HEK293T (cell line): ENCODE data around the gene HUS1B.

ENCODE experiments used
- CTCF ChIA-PET: fragments of 350-600 bp; formaldehyde crosslinking; extraction: SDS; loops from one replicate; lab custom pipeline; 2021; ENCODE audit warnings: antibody characterized with exemption, inconsistent platforms; lab: Yijun Ruan, JAX
- POLR2A ChIA-PET: fragments of 350-600 bp; formaldehyde crosslinking; extraction: SDS; loops from one replicate; lab custom pipeline; 2020; ENCODE audit warnings: antibody characterized with exemption, inconsistent platforms; lab: Yijun Ruan, JAX
- DNase-seq: peaks from one replicate; pipeline ENCODE4 v3.0.0; 2012; ENCODE audit warnings: mixed read lengths; ENCODE audit errors: extremely low spot score
- ARNT ChIP-seq: fragments of 450-650 bp; IDR thresholded peaks from 2 replicates; pipeline ENCODE4 v1.6.1; 2017; ENCODE audit warnings: mild to moderate bottlenecking
- BHLHE40 ChIP-seq: fragments of 450-650 bp; IDR thresholded peaks from 2 replicates; pipeline ENCODE4 v1.6.1; 2016; ENCODE audit warnings: mild to moderate bottlenecking, moderate library complexity, borderline replicate concordance
- CTBP1 ChIP-seq: fragments of 450-650 bp; IDR thresholded peaks from 2 replicates; pipeline ENCODE4 v1.6.1; 2016; ENCODE audit warnings: borderline replicate concordance
- ELF4 ChIP-seq: fragments of 450-650 bp; IDR thresholded peaks from 2 replicates; pipeline ENCODE4 v1.6.1; 2017; ENCODE audit warnings: antibody characterized with exemption
- FOXA1 ChIP-seq: fragments of 450-650 bp; IDR thresholded peaks from 2 replicates; pipeline ENCODE4 v1.6.1; 2016; ENCODE audit warnings: mild to moderate bottlenecking
- FOXK2 ChIP-seq: fragments of 450-650 bp; IDR thresholded peaks from 2 replicates; pipeline ENCODE4 v1.6.1; 2016; ENCODE audit warnings: mild to moderate bottlenecking
- FOXM1 ChIP-seq: fragments of 450-650 bp; IDR thresholded peaks from 2 replicates; pipeline ENCODE4 v1.6.1; 2017; ENCODE audit warnings: mild to moderate bottlenecking, borderline replicate concordance
- HDGF ChIP-seq: fragments of 450-650 bp; IDR thresholded peaks from 2 replicates; pipeline ENCODE4 v1.6.1; 2017; ENCODE audit warnings: antibody characterized with exemption, borderline replicate concordance
- L3MBTL2 ChIP-seq: fragments of 450-650 bp; conservative IDR thresholded peaks from 2 replicates; pipeline ENCODE4 v1.6.1; 2016; ENCODE audit warnings: mild to moderate bottlenecking
- LEF1 ChIP-seq: fragments of 450-650 bp; IDR thresholded peaks from 2 replicates; pipeline ENCODE4 v1.6.1; 2017; ENCODE audit warnings: mild to moderate bottlenecking, borderline replicate concordance
- NFRKB ChIP-seq: fragments of 450-650 bp; IDR thresholded peaks from 2 replicates; pipeline ENCODE4 v1.6.1; 2016; ENCODE audit warnings: mild to moderate bottlenecking, moderate library complexity
- PKNOX1 ChIP-seq: fragments of 450-650 bp; IDR thresholded peaks from 2 replicates; pipeline ENCODE4 v1.6.1; 2016
- SP1 ChIP-seq: fragments of 450-650 bp; IDR thresholded peaks from 2 replicates; pipeline ENCODE4 v1.6.1; 2017
- SUZ12 ChIP-seq: fragments of 450-650 bp; IDR thresholded peaks from 2 replicates; pipeline ENCODE4 v1.6.1; 2016; ENCODE audit warnings: mild to moderate bottlenecking
- TARDBP ChIP-seq: fragments of 450-650 bp; IDR thresholded peaks from 2 replicates; pipeline ENCODE4 v1.6.1; 2016
- ZNF384 ChIP-seq: fragments of 450-650 bp; IDR thresholded peaks from 2 replicates; pipeline ENCODE4 v1.6.1; 2016

The HUS1B gene

GRCh38 chr6:684831-685636 lies 28.1 kb upstream of the HUS1B start:
- CTCF ChIA-PET, result no interaction called here
- TF ChIP-seq ARNT, result no peak
- POLR2A ChIA-PET, result no interaction called here
- DNase-seq, result no peak

GRCh38 chr6:683742-684440 lies 27.0 kb upstream of the HUS1B start:
- peak; percentile 83 for DNase-seq
- POLR2A ChIA-PET, result interaction anchor here (2.1 kb wide), 1 partner anchor 9 kb away, joined by 12 read pairs; the partner anchor contains the start of gene EXOC2

GRCh38 chr6:680666-681340 lies 23.9 kb upstream of the HUS1B start:
- ChIA-PET CTCF (interaction anchor here (0.9 kb wide), 1 partner anchor 56 kb away, joined by 3 read pairs; no protein-coding TSS in a partner anchor), POLR2A (interaction anchor here (2.1 kb wide), 1 partner anchor 12 kb away, joined by 6 read pairs; the partner anchor contains the start of gene EXOC2)
- no peak for TF ChIP-seq L3MBTL2
- peak; percentile 62 for TF ChIP-seq PKNOX1
- TF ChIP-seq ARNT, result 0 out of 2 replicates have a peak, but pooled peaks have one; percentile 30
- DNase-seq, result no peak

More at GRCh38 chr6:683742-684440, 27.0 kb upstream of the HUS1B start:
- CTCF ChIA-PET, result interaction anchor here (0.7 to 1.1 kb wide), 3 partner anchors 18 to 124 kb away, joined by 3 to 4 read pairs (median 3); no protein-coding TSS in a partner anchor
- TF ChIP-seq ARNT (peak; percentile 99), PKNOX1 (peak; percentile 97), LEF1 (0 out of 2 replicates have a peak, but pooled peaks have one; percentile 55), CTBP1 (peak; percentile 94), ZNF384 (no peak), FOXK2 (peak; percentile 59; the same call in 1 of the 2 replicates), FOXM1 (no peak)

- TF ChIP-seq CTBP1, result no peak
- TF ChIP-seq NFRKB, result no peak
- no peak for TF ChIP-seq LEF1
- no peak for TF ChIP-seq L3MBTL2
- no peak for TF ChIP-seq ARNT
- no peak for TF ChIP-seq FOXA1
- no peak for TF ChIP-seq HDGF
- TF ChIP-seq SUZ12, result no peak
- no peak for TF ChIP-seq ELF4
- CTCF ChIA-PET, result interaction anchor here (0.9 kb wide), 1 partner anchor 55 kb away, joined by 3 read pairs; no protein-coding TSS in a partner anchor
- POLR2A ChIA-PET, result interaction anchor here (2.1 kb wide), 1 partner anchor 12 kb away, joined by 6 read pairs; the partner anchor contains the start of gene EXOC2
- DNase-seq, result no peak
Observed at GRCh38 chr6:680251-680650, 23.4 kb upstream of the HUS1B start.

GRCh38 chr6:679282-679681 lies 22.4 kb upstream of the HUS1B start:
- TF ChIP-seq CTBP1, result no peak
- TF ChIP-seq L3MBTL2, result no peak
- TF ChIP-seq SP1, result no peak
- no peak for TF ChIP-seq LEF1
- TF ChIP-seq FOXK2, result no peak
- no peak for TF ChIP-seq SUZ12
- CTCF ChIA-PET, result no interaction called here
- no peak for DNase-seq
- POLR2A ChIA-PET, result no interaction called here

DNA sequence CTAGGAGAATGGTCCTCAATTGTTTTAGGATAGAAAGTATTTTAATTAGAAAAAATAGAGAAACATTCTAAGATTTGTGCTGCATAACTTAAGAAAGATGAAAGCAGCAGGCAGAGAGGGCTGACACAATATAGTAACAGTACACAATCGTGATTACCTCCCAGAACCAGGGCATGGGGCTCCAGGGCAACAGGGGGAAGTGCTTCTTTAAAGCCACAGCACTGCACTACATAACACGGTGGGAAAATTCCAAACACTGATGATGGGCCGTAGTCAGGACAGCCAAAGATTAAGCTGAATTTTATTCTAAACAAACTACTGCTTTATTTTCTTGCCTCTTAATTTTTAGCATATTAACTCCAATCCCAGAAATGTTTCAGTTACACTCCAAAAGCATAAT lies 21.6 kb upstream of the HUS1B start:
- CTCF ChIA-PET, result no interaction called here
- POLR2A ChIA-PET, result no interaction called here
- no peak for DNase-seq
- TF ChIP-seq L3MBTL2 (no peak), HDGF (no peak), FOXK2 (no peak), SP1 (no peak)

- POLR2A ChIA-PET, result no interaction called here
- TF ChIP-seq SUZ12 (no peak), LEF1 (no peak), PKNOX1 (no peak), ARNT (no peak), HDGF (no peak), L3MBTL2 (no peak), SP1 (no peak), FOXM1 (no peak), FOXA1 (no peak), NFRKB (no peak), CTBP1 (no peak), TARDBP (no peak), FOXK2 (no peak), ZNF384 (no peak), ELF4 (no peak), BHLHE40 (no peak)
- no peak for DNase-seq
- CTCF ChIA-PET, result no interaction called here
Observed at GRCh38 chr6:677919-678318, 21.0 kb upstream of the HUS1B start.
